Measurements from ENCODE around the gene SPDYE4.
"Not testable (repeated sequence)": the region's sequence is repeated elsewhere in the genome, so short reads cannot be mapped to it uniquely, and the experiment has no call there.

Gene SPDYE4, protein sequence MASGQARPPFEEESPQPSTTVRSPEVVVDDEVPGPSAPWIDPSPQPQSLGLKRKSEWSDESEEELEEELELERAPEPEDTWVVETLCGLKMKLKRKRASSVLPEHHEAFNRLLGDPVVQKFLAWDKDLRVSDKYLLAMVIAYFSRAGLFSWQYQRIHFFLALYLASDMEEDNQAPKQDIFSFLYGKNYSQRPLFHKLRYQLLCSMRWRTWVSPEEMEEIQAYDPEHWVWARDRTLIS

DNA sequence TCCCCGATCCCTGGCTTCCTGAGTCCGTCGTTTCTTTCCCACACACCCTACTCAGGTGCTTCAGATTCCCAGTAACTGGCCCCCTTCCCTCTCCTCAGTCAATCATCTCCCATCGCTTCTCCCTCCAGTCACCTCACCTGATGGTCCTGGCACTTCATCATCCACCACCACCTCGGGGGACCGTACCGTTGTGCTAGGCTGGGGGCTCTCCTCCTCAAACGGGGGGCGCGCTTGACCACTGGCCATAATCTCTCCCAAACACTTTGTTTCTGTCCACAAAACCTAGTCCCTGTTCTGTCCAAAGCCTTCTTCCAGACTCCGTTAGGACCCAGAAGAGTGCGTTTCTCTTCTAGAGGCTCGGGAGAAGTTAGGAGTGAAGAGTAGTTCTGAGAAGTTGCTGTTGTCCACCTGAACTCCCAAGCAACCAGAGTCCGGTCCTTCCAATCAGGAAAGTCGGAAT is at the start of gene SPDYE4:
SPDYE4 (minus strand) TSS at position 410 of the 460 bp plus-strand sequence; CDS start at position 246, 164 bp downstream.
- DNase-seq (ENCODE audit: extremely low spot score), result no peak
- TF ChIP-seq, protein P1, sequence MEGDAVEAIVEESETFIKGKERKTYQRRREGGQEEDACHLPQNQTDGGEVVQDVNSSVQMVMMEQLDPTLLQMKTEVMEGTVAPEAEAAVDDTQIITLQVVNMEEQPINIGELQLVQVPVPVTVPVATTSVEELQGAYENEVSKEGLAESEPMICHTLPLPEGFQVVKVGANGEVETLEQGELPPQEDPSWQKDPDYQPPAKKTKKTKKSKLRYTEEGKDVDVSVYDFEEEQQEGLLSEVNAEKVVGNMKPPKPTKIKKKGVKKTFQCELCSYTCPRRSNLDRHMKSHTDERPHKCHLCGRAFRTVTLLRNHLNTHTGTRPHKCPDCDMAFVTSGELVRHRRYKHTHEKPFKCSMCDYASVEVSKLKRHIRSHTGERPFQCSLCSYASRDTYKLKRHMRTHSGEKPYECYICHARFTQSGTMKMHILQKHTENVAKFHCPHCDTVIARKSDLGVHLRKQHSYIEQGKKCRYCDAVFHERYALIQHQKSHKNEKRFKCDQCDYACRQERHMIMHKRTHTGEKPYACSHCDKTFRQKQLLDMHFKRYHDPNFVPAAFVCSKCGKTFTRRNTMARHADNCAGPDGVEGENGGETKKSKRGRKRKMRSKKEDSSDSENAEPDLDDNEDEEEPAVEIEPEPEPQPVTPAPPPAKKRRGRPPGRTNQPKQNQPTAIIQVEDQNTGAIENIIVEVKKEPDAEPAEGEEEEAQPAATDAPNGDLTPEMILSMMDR (IDR thresholded peaks at IDR 0.05; ENCODE audit: control extremely low read depth, extremely low read depth, low read depth, missing control alignments), result no peak
- ChIA-PET CTCF (interaction anchor here (2.7 to 6.9 kb wide), 2 partner anchors 12 to 28 kb away, joined by 20 to 45 read pairs; no protein-coding TSS in a partner anchor), POLR2A (no interaction called here)

DNA sequence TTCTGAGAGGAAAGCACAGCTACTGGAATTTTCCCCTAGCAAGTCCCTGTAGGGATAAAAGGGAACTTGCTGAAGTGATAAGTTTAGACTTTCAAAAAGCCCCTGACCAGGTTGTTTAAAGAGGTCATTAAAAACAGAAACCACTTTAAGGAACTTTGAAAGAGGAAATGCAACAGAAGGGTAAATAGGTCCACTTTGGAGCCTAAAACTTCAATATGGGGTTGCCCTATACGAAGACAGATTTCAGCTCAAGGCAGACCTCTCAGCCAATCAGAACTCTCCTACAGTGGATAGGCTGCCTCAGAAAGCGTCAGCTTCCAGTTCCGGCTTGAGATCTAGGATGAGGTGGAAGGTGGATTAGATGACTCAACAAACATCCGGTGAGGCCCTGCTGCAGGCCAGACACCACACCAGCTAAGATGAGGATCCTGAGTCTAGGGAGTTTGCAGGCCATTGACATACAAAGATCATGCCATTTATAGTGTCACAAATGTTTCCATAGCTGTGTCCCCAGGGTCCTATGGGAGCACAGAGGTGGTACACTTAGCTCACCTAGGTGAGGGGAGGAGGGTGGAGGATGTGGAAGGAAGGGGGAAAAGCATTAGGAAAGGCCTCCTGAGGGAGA is 48.7 kb upstream of the SPDYE4 start:
- ChIA-PET CTCF (interaction anchor here (0.7 to 5.5 kb wide), 10 partner anchors 11 to 431 kb away, joined by 3 to 27 read pairs (median 4); partner anchors contain the start of gene KRABD2), POLR2A (interaction anchor here (0.6 to 1.3 kb wide), 5 partner anchors 9 to 176 kb away, joined by 3 to 6 read pairs (median 3); partner anchors contain the start of genes MYH10 and PIK3R6)
- TF ChIP-seq, protein P1 (IDR thresholded peaks at IDR 0.05; ENCODE audit: control extremely low read depth, extremely low read depth, low read depth, missing control alignments), result no peak
- DNase-seq (ENCODE audit: extremely low spot score), result peak; percentile 90

DNA sequence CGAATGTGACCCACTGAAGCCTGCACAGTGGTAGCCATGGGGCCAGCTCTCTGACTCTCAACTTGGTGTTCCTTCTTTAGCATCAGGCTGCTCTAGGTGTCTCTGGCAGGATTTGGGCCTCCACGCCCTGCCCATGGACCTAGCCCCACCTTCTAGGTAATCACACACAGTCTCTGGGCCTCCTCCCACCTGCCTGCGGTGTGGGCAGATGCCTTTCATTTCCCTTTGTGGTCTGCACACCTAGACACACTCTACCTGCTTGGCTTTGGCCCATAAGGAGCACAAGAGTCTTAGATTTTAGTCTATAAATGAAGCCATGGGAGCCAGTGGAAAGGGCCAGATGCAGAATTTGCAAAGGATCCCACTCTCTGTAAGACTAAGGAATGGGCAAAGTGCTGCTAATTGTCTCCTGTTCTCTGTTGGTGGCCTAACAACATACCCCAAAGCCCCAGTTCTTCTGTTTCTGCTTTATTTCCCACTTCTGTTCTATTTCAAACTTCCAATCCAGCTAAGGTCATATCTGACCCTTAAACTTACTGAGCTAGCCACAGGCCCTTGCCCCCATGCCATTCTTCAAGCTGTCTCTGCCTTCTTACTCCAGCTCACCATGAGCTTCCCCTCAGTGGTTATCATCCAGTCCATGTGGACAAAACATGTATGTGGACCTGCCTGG is 48.0 kb upstream of the SPDYE4 start:
- TF ChIP-seq, protein P1 (IDR thresholded peaks at IDR 0.05; ENCODE audit: control extremely low read depth, extremely low read depth, low read depth, missing control alignments), result no peak
- ChIA-PET CTCF (interaction anchor here (0.7 to 5.5 kb wide), 7 partner anchors 15 to 190 kb away, joined by 3 to 27 read pairs (median 4); no protein-coding TSS in a partner anchor), POLR2A (interaction anchor here (0.6 to 1.3 kb wide), 5 partner anchors 8 to 176 kb away, joined by 3 to 6 read pairs (median 3); partner anchors contain the start of genes MYH10 and PIK3R6)
- no peak for DNase-seq (ENCODE audit: extremely low spot score)

DNA sequence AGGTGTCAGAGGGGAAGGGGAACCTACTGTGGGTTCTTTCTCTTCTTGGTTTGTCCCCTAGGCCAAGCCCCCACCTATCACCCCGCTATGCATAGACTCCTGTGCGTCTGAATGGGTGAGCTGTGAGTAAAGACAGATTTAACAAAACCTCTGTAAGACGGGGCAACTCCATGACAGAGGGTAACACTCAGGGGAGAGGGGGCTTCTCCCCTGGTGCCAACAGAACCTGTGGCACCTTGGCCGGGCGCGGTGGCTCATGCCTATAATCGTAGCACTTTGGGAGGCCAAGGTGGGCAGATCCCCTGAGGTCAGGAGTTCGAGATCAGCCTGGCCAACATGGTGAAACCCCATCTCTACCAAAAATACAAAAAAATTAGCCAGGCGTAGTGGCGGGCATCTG is 47.0 kb upstream of the SPDYE4 start:
- POLR2A ChIA-PET; DNase-seq (ENCODE audit: extremely low spot score): not testable (repeated sequence)
- CTCF ChIA-PET, result interaction anchor here (1.0 to 5.5 kb wide), 3 partner anchors 20 to 191 kb away, joined by 3 to 27 read pairs (median 6); no protein-coding TSS in a partner anchor

DNA sequence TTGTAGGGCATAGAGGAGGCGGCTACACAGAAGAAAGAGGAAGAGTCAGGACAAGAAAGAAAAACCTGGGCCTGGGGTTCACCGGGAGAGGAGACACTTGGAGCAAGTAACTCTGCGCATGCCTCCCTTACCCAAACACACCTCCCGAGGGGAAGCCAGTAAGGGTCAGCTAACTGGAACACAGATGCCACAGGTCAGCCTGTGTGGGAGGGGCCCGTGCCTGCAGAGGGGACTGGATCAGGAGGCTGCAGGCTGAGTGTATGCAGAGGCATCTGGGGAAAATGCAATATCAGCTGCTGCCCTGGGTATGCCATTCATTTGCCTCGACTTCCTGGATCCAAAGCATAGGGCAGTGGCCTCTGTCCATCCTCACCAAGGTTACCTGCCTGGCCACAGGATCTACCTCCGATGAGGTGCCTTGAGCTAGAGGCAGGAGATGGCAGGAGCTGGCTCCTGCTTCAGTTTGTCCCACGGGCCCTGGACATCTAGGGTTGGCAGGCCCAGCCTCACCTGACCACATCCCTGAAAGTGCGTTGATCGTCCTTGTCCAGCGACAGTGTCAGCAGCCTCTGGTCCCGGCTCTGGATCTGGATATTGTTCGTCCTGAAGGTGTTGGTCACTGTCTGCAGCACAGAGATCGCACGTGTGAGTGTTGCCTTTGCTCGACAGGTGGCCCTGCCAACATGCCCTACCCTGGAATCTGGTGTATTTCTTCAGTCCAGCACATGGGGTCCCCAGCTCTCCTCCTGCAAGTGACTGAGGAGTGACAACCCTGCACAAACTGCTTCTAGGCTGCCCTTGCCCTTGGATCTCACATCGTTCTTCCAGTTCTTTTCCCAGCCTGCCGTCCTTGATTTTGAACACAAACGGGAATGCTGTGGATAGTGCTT is 45.4 kb upstream of the SPDYE4 start:
- ChIA-PET POLR2A (no interaction called here), CTCF (interaction anchor here (1.4 to 2.4 kb wide), 3 partner anchors 17 to 18 kb away, joined by 3 to 10 read pairs (median 6); no protein-coding TSS in a partner anchor)
- no peak for DNase-seq (ENCODE audit: extremely low spot score)
- TF ChIP-seq, protein P1 (IDR thresholded peaks at IDR 0.05; ENCODE audit: control extremely low read depth, extremely low read depth, low read depth, missing control alignments), result no peak

DNA sequence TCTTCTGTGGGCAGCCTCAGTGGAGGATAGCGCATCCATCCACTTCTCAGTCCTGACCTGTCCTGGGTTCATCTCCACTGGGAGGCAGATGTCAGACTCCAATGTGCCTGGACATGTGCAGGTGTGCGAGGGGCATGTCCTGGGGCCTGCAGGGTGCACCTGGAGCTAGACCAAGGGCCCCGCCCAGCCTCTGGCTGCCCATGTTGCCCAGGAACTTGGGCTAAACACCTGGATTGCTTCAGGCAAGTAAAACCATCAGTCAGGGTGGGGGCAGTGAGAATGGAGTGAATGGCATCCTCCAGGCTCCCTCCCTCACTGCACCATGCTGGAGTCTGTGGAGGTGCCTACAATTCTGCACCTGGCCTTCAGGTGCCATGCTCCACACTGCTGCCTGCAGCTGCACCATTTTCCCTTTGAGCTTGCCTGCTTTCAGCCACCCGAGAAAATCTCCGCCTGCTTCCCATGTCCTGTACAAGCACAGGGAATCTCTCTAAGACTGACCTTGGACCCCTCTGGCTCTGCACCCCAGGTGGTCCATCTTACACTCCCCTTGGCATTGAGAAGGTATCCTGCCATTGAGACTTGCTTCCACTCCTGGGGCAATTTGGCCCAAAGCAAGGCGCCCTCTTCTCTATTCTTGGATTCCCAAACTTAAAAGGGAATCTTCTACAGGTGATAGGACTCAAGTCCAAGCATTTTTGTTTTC is 42.9 kb upstream of the SPDYE4 start:
- TF ChIP-seq, protein P1 (IDR thresholded peaks at IDR 0.05; ENCODE audit: control extremely low read depth, extremely low read depth, low read depth, missing control alignments), result no peak
- CTCF ChIA-PET, result interaction anchor here (2.4 to 4.0 kb wide), 2 partner anchors 15 to 16 kb away, joined by 10 to 21 read pairs; no protein-coding TSS in a partner anchor
- no peak for DNase-seq (ENCODE audit: extremely low spot score)
- POLR2A ChIA-PET, result no interaction called here

Measured in GM10248 (cell line).